HepG2 (cell line): Measurements from ENCODE around the gene ICAM2. TPM values are rescaled to one million over a fixed set of nuclear protein-coding genes. Genes with fewer than 3 reads are reported as not detected.

Experiments used
- CBX1 ChIP-seq: IDR thresholded peaks from one replicate; pipeline ENCODE4 v1.6.1; 2016; ENCODE audit warnings: antibody characterized with exemption, low read depth
- CSRNP2 ChIP-seq: sonication (generic); formaldehyde crosslinking; conservative IDR thresholded peaks from 2 replicates; pipeline ENCODE4 v1.8.0; 2022; ENCODE audit warnings: low read depth, missing genetic modification reagents
- EED ChIP-seq: sonication (generic); formaldehyde crosslinking; IDR thresholded peaks from 2 replicates; pipeline ENCODE4 v1.5.0; 2020; ENCODE audit warnings: mild to moderate bottlenecking, missing genetic modification reagents
- ETV5 ChIP-seq: IDR thresholded peaks from 2 replicates; pipeline ENCODE4 v1.6.1; 2018; ENCODE audit warnings: missing biosample characterization, missing genetic modification reagents, inconsistent platforms, borderline replicate concordance
- HNF4A ChIP-seq: sonication (generic); formaldehyde crosslinking; IDR thresholded peaks from 2 replicates; pipeline ENCODE4 v1.4.0; 2020; ENCODE audit warnings: missing genetic modification reagents
- JUNB ChIP-seq: sonication (generic); formaldehyde crosslinking; IDR thresholded peaks from 2 replicates; pipeline ENCODE4 v1.8.0; 2022; ENCODE audit warnings: missing genetic modification reagents, mild to moderate bottlenecking, borderline replicate concordance
- NFIC ChIP-seq: IDR thresholded peaks from 2 replicates; pipeline ENCODE4 v1.6.1; 2012; ENCODE audit warnings: mild to moderate bottlenecking, low read length, inconsistent platforms
- PITX1 ChIP-seq: sonication (generic); formaldehyde crosslinking; IDR thresholded peaks from 2 replicates; pipeline ENCODE4 v1.5.1; 2020; ENCODE audit warnings: mild to moderate bottlenecking, missing genetic modification reagents
- TARDBP ChIP-seq: sonication (generic); formaldehyde crosslinking; IDR thresholded peaks from 2 replicates; pipeline ENCODE4 v1.8.0; 2022; ENCODE audit warnings: mild to moderate bottlenecking, missing genetic modification reagents
- TBX2 ChIP-seq: sonication (generic); formaldehyde crosslinking; IDR thresholded peaks from 2 replicates; pipeline ENCODE4 v1.5.0; 2020; ENCODE audit warnings: missing genetic modification reagents, mild to moderate bottlenecking, borderline replicate concordance
- TFDP1 ChIP-seq: IDR thresholded peaks from 2 replicates; pipeline ENCODE4 v1.6.1; 2016; ENCODE audit warnings: missing compliant biosample characterization, missing genetic modification reagents, borderline replicate concordance
- THAP7 ChIP-seq: sonication (generic); formaldehyde crosslinking; IDR thresholded peaks from 2 replicates; pipeline ENCODE4 v1.8.1; 2023; ENCODE audit warnings: mild to moderate bottlenecking, missing genetic modification reagents
- WIZ ChIP-seq: sonication (generic); formaldehyde crosslinking; IDR thresholded peaks from 2 replicates; pipeline ENCODE4 v1.5.1; 2020; ENCODE audit warnings: mild to moderate bottlenecking, missing genetic modification reagents
- ZBTB7A ChIP-seq: sonication (generic); formaldehyde crosslinking; IDR thresholded peaks from 2 replicates; pipeline ENCODE4 v1.8.0; 2022; ENCODE audit warnings: mild to moderate bottlenecking, missing genetic modification reagents
- ZFP62 ChIP-seq: sonication (generic); formaldehyde crosslinking; IDR thresholded peaks from 2 replicates; pipeline ENCODE4 v1.4.0; 2020; ENCODE audit warnings: missing genetic modification reagents
- ZMAT3 ChIP-seq: sonication (generic); formaldehyde crosslinking; conservative IDR thresholded peaks from 2 replicates; pipeline ENCODE4 v1.7.0; 2021; ENCODE audit warnings: missing genetic modification reagents
- ZNF460 ChIP-seq: sonication (generic); formaldehyde crosslinking; IDR thresholded peaks from 2 replicates; pipeline ENCODE4 v1.5.1; 2020; ENCODE audit warnings: missing genetic modification reagents, mild to moderate bottlenecking, borderline replicate concordance
- ZNF512 ChIP-seq: sonication (generic); formaldehyde crosslinking; IDR thresholded peaks from 2 replicates; pipeline ENCODE4 v1.4.0; 2020; ENCODE audit warnings: mild to moderate bottlenecking, missing genetic modification reagents
- ZNF513 ChIP-seq: sonication (generic); formaldehyde crosslinking; conservative IDR thresholded peaks from 2 replicates; pipeline ENCODE4 v1.5.0; 2020; ENCODE audit warnings: missing genetic modification reagents
- ZNF770 ChIP-seq: sonication (generic); formaldehyde crosslinking; IDR thresholded peaks from 2 replicates; pipeline ENCODE4 v1.5.0; 2020; ENCODE audit warnings: mild to moderate bottlenecking, missing genetic modification reagents
- ZNF775 ChIP-seq: sonication (generic); formaldehyde crosslinking; IDR thresholded peaks from 2 replicates; pipeline ENCODE4 v1.4.0; 2020; ENCODE audit warnings: missing genetic modification reagents, mild to moderate bottlenecking, moderate library complexity, borderline replicate concordance
- polyA plus RNA-seq, 8 experiments: library from polyadenylated mRNA; depleted of rRNA in 3 of 8; stranded (reverse) in 7 of 8; unstranded in 1 of 8; fragments of >200 nt; fragmentation: Illumina TruSeq in 4 of 8; extraction: Trizol in 4 of 8; gene quantifications; 2 replicates each; pipeline versions ENCODE4 v1.2.1 to v1.2.3, GENCODE V29; 2011 to 2016; ENCODE audit warnings: low read depth in 4 of 8, missing spikeins in 1 of 8, mixed read lengths in 1 of 8; ENCODE audit not compliant: insufficient read depth in 1 of 8
- total RNA-seq, 5 experiments: library from RNA; depleted of rRNA; stranded (reverse); fragments of >200 nt; fragmentation: Illumina TruSeq; extraction: Trizol; gene quantifications; 2 replicates each; pipeline ENCODE4 v1.2.3, GENCODE V29; 2016; ENCODE audit warnings: low read depth in 1 of 5

Gene ICAM2
- total and polyA plus RNA-seq, 2 of the 13 experiments (the other 11 are each of a cell fraction or from before 2014, with no cell fraction given): 10.9 to 20.8 TPM

- TF ChIP-seq ZNF513 (no peak), THAP7 (CRISPR knock-in tag) (no peak), ZFP62 (no peak), TBX2 (CRISPR knock-in tag) (no peak), CBX1 (no peak), HNF4A (CRISPR knock-in tag) (no peak), PITX1 (0 out of 2 replicates have a peak, but pooled peaks have one; percentile 10), ZNF770 (CRISPR knock-in tag) (no peak), ZNF775 (CRISPR knock-in tag) (no peak), CSRNP2 (CRISPR knock-in tag) (no peak), JUNB (CRISPR knock-in tag) (0 out of 2 replicates have a peak, but pooled peaks have one; percentile 32), WIZ (no peak), TARDBP (0 out of 2 replicates have a peak, but pooled peaks have one; percentile 33), ETV5 (CRISPR knock-in tag) (no peak), ZNF512 (no peak), TFDP1 (CRISPR knock-in tag) (no peak), ZNF460 (no peak), ZBTB7A (CRISPR knock-in tag) (no peak), ZMAT3 (no peak), EED (CRISPR knock-in tag) (no peak), NFIC (no peak)
Measured at GRCh38 chr17:63984651-63985386, 35.6 kb downstream of the ICAM2 start (continued).
